CD4-positive, alpha-beta memory T cell (primary cell): Measurements from ENCODE around the gene EIF3L. TPM values are rescaled to one million over a fixed set of nuclear protein-coding genes. Genes with fewer than 3 reads are reported as not detected.

Experiments used
- CTCF ChIA-PET: fragments of 350-600 bp; sonication (Branson Sonifier 250); formaldehyde crosslinking; loops from one replicate; lab custom pipeline; 2021; ENCODE audit warnings: inconsistent platforms; ENCODE audit not compliant: partially characterized antibody; lab: Charles Lee
- POLR2A ChIA-PET: fragments of 350-600 bp; sonication (Branson Sonifier 250); formaldehyde crosslinking; loops from one replicate; lab custom pipeline; 2021; ENCODE audit not compliant: partially characterized antibody; lab: Charles Lee
- DNase-seq, 5 donors: peaks; one replicate each; pipeline versions ENCODE4 v3.0.0 to v3.0.0-alpha.2; 2020 to 2022; ENCODE audit warnings: mixed read lengths in 1 of 5
- H3K27ac ChIP-seq: one replicate; pipeline ENCODE4 v1.7.0; 2013; ENCODE audit warnings: low read depth, low read length
- H3K27me3 ChIP-seq: 2 replicates; pipeline ENCODE4 v1.7.0; 2013; ENCODE audit warnings: mild to moderate bottlenecking, low read length, moderate library complexity; ENCODE audit not compliant: insufficient read depth
- H3K36me3 ChIP-seq: 2 replicates; pipeline ENCODE4 v1.7.0; 2013; ENCODE audit warnings: mild to moderate bottlenecking, low read length, moderate library complexity; ENCODE audit not compliant: insufficient read depth
- H3K4me1 ChIP-seq: 2 replicates; pipeline ENCODE4 v1.7.0; 2013; ENCODE audit warnings: mild to moderate bottlenecking, low read length, moderate library complexity; ENCODE audit not compliant: insufficient read depth
- H3K4me3 ChIP-seq, 2 donors: one replicate each; pipeline ENCODE4 v1.7.0; 2013; ENCODE audit warnings: low read length in 2 of 2, mild to moderate bottlenecking in 1 of 2
- H3K9me3 ChIP-seq, 2 donors: one replicate each; pipeline ENCODE4 v1.7.0; 2013; ENCODE audit warnings: low read length in 2 of 2, control low read depth in 1 of 2; ENCODE audit not compliant: control insufficient read depth in 1 of 2
- H3K27ac Mint-ChIP-seq, 7 donors: one replicate each; pipeline ENCODE4 v1.8.0; 2020 to 2021; ENCODE audit warnings: mixed read lengths in 7 of 7, mild to moderate bottlenecking in 6 of 7, inconsistent platforms in 3 of 7, moderate library complexity in 3 of 7
- H3K27me3 Mint-ChIP-seq, 2 donors: one replicate each; pipeline ENCODE4 v1.8.0; 2020 to 2021; ENCODE audit warnings: mixed read lengths in 2 of 2
- H3K36me3 Mint-ChIP-seq, 2 donors: one replicate each; pipeline ENCODE4 v1.8.0; 2020 to 2021; ENCODE audit warnings: mixed read lengths in 2 of 2, inconsistent platforms in 1 of 2, mild to moderate bottlenecking in 1 of 2
- H3K4me1 Mint-ChIP-seq, 4 donors: one replicate each; pipeline ENCODE4 v1.8.0; 2020 to 2021; ENCODE audit warnings: mixed read lengths in 4 of 4, mild to moderate bottlenecking in 1 of 4
- H3K4me3 Mint-ChIP-seq, 8 donors: one replicate each; pipeline ENCODE4 v1.8.0; 2020 to 2021; ENCODE audit warnings: mixed read lengths in 8 of 8, mild to moderate bottlenecking in 7 of 8, moderate library complexity in 6 of 8, inconsistent platforms in 3 of 8
- H3K9me3 Mint-ChIP-seq, 8 donors: one replicate each; pipeline ENCODE4 v1.8.0; 2020 to 2021; ENCODE audit warnings: mixed read lengths in 8 of 8, mild to moderate bottlenecking in 5 of 8, inconsistent platforms in 3 of 8, moderate library complexity in 1 of 8
- intact Hi-C: fragments of 100-400 bp; cut with micrococcal nuclease; formaldehyde crosslinking; loops from one replicate; pipeline ENCODE4 v1.15.1; 2023
- polyA plus RNA-seq, 2 donors: library from polyadenylated mRNA; unstranded; fragments of 300-500 nt; fragmentation: Illumina TruSeq; gene quantifications; one replicate each; pipeline ENCODE4 v1.2.3, GENCODE V29; 2021
- total RNA-seq, 2 experiments: library from RNA; stranded (reverse); gene quantifications; one replicate each; pipeline ENCODE4 v1.2.3, GENCODE V29; 2021

EIF3L gene
- total and polyA plus RNA-seq, 4 experiments from 2014 or later: 226 to 571 (median 457) TPM

GRCh38 chr22:37824674-37825641 is 24.3 kb upstream of the EIF3L start:
- Histone ChIP-seq H3K9me3 (no peaks in the 10 kb centered on the region), H3K4me1 (no peaks in the 10 kb centered on the region), H3K27ac (no peak overlapping the region), H3K27me3 (no peaks in the 10 kb centered on the region), H3K36me3 (no peaks in the 10 kb centered on the region), H3K4me3 (no peak overlapping the region)
- Mint-ChIP-seq H3K9me3 (no peaks in the 10 kb centered on the region), H3K4me3 (peak overlapping the region in 6 of 8 donors; percentile 10 to 63 (median 46)), H3K4me1 (peaks cover 0 to 13% (median 4%) of the 10 kb centered on the region in 4 donors), H3K27me3 (peaks cover 7% of the 10 kb centered on the region in 2 donors), H3K36me3 (peaks cover 3 to 4% of the 10 kb centered on the region in 2 donors), H3K27ac (no peak overlapping the region)
- intact Hi-C loops: no loop called here
- ChIA-PET CTCF (interaction anchor here (1.0 to 1.5 kb wide), 2 partner anchors 38 kb away, joined by 5 read pairs; no protein-coding TSS in a partner anchor), POLR2A (interaction anchor here (1.2 kb wide), 1 partner anchor 19 kb away, joined by 6 read pairs; the partner anchor contains the start of gene ANKRD54)
- DNase-seq: no peak

DNA sequence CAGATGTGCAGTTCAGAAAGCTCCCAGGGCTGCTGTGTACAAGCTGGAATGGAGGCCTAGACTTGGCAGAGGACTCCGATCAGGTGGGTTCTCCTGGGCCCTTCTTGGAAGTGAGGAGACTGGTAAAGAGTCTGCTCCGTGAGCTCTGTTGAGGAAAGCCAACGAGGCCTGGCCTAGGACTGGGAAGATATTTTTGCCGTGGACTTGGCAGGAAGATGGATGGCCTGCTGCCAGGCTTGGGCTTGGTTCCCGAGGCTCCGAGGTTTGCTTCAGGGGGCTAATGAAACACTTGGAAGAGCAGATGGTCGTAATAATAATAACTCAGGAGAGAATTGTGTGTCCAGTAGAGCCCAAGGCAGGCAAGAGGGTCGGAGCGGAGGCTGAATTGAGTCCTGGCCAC is 22.2 kb upstream of the EIF3L start:
- Mint-ChIP-seq H3K27ac (no peak overlapping the region), H3K4me1 (peaks cover 0 to 13% (median 4%) of the 10 kb centered on the region in 4 donors), H3K36me3 (peaks cover 7 to 20% of the 10 kb centered on the region in 2 donors), H3K4me3 (no peak overlapping the region), H3K27me3 (peaks cover under 1 to 3% of the 10 kb centered on the region in 2 donors), H3K9me3 (no peaks in the 10 kb centered on the region)
- H3K36me3 ChIP-seq: peaks cover 15% of the 10 kb centered on the region
- H3K27me3 ChIP-seq: no peaks in the 10 kb centered on the region
- ChIA-PET CTCF (no interaction called here), POLR2A (no interaction called here)
- H3K9me3 ChIP-seq: no peaks in the 10 kb centered on the region
- no peak overlapping the region for H3K4me3 ChIP-seq
- H3K27ac ChIP-seq: no peak overlapping the region
- intact Hi-C loops: no loop called here
- no peak for DNase-seq
- no peaks in the 10 kb centered on the region for H3K4me1 ChIP-seq

DNA sequence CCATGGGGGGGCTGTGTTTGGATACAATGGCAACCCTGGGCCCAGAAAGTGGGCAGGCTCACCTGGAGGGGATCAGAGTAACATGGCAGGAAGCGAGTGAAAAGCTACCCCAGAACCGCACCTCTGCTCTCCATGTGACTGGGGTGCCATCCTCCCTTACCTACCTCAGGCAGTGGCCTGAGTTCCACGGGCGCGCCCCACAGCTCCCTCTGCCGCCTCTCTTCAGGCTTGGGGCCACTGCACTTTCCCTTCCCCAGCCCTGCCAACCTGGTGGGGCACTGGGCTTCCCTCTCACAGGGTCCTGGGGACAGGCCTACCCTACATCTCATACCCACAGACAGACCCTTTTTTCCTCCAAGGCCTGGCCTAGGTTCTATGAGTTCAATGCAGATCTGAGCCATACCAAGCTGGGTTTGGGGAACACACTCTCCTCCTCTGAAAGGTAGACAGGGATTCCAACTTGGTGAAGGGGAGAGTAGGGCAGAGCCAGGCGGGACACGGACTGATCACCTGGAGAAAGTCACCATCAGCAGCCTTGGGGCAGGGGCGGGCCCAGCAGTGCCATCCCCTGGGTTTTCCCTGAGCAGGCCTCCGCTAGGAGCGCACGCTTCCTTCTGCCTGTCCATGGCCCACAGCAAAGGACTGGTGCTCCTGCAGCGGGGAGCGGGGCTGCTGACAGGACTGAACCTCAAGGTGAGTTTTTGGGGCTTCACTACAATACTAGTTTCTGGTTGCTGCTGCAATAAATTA is 19.0 kb upstream of the EIF3L start:
- ChIA-PET POLR2A (no interaction called here), CTCF (interaction anchor here (1.1 to 2.3 kb wide), 3 partner anchors 10 to 33 kb away, joined by 3 to 8 read pairs (median 4); no protein-coding TSS in a partner anchor)
- H3K4me3 Mint-ChIP-seq: no peak overlapping the region
- H3K4me1 Mint-ChIP-seq: peaks cover 0 to 5% (median 3%) of the 10 kb centered on the region in 4 donors
- H3K27me3 Mint-ChIP-seq: no peaks in the 10 kb centered on the region
- no peak overlapping the region for H3K27ac Mint-ChIP-seq
- H3K36me3 Mint-ChIP-seq: peaks cover 19 to 38% of the 10 kb centered on the region in 2 donors
- Histone ChIP-seq H3K9me3 (no peaks in the 10 kb centered on the region), H3K4me1 (no peaks in the 10 kb centered on the region), H3K36me3 (peaks cover 38% of the 10 kb centered on the region), H3K27ac (no peak overlapping the region), H3K27me3 (no peaks in the 10 kb centered on the region), H3K4me3 (no peak overlapping the region)
- no peaks in the 10 kb centered on the region for H3K9me3 Mint-ChIP-seq
- DNase-seq: no peak
- intact Hi-C loops: no loop called here

DNA sequence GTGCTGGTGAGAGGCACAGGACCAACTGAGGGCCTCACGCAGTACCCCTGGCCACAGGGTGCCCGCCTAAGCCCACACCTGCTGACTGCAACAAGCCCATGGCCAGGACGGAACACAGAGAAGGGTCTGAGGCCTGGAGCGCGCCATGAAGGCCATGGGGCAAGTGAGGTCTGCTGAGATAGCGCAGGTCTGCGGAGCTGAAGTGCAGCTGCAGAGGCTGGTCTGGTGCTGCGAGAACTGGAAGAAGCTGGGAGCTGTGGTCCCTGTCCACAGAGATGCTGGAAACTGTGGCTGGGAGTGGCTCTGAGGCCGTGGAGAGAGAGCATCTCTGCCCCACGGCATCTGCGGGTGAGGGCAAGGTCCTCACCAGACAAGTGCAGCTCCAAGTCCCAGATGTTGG is 17.7 kb upstream of the EIF3L start:
- Mint-ChIP-seq H3K27me3 (no peaks in the 10 kb centered on the region), H3K4me1 (peaks cover 0 to 3% (median 0%) of the 10 kb centered on the region in 4 donors), H3K36me3 (peaks cover 19 to 38% of the 10 kb centered on the region in 2 donors), H3K9me3 (no peaks in the 10 kb centered on the region), H3K4me3 (peak overlapping the region in 1 of 8 donors; percentile 10), H3K27ac (no peak overlapping the region)
- CTCF ChIA-PET: interaction anchor here (1.4 kb wide), 1 partner anchor 14 kb away, joined by 3 read pairs; no protein-coding TSS in a partner anchor
- Histone ChIP-seq H3K27ac (no peak overlapping the region), H3K36me3 (peaks cover 38% of the 10 kb centered on the region), H3K4me1 (no peaks in the 10 kb centered on the region), H3K4me3 (no peak overlapping the region), H3K27me3 (no peaks in the 10 kb centered on the region), H3K9me3 (no peaks in the 10 kb centered on the region)
- DNase-seq: no peak
- POLR2A ChIA-PET: no interaction called here
- intact Hi-C loops: no loop called here

GRCh38 chr22:37832022-37832857 is 17.0 kb upstream of the EIF3L start:
- Histone ChIP-seq H3K36me3 (peaks cover 42% of the 10 kb centered on the region), H3K27me3 (no peaks in the 10 kb centered on the region), H3K27ac (no peak overlapping the region), H3K4me3 (no peak overlapping the region), H3K4me1 (no peaks in the 10 kb centered on the region), H3K9me3 (no peaks in the 10 kb centered on the region)
- H3K9me3 Mint-ChIP-seq: no peaks in the 10 kb centered on the region
- intact Hi-C loops: no loop called here
- H3K4me3 Mint-ChIP-seq: no peak overlapping the region
- DNase-seq: no peak
- POLR2A ChIA-PET: no interaction called here
- peak overlapping the region in 1 of 7 donors; percentile 42 for H3K27ac Mint-ChIP-seq
- peaks cover 0 to 3% (median 0%) of the 10 kb centered on the region in 4 donors for H3K4me1 Mint-ChIP-seq
- peaks cover 19 to 43% of the 10 kb centered on the region in 2 donors for H3K36me3 Mint-ChIP-seq
- CTCF ChIA-PET: interaction anchor here (1.4 kb wide), 1 partner anchor 15 kb away, joined by 3 read pairs; no protein-coding TSS in a partner anchor
- no peaks in the 10 kb centered on the region for H3K27me3 Mint-ChIP-seq

DNA sequence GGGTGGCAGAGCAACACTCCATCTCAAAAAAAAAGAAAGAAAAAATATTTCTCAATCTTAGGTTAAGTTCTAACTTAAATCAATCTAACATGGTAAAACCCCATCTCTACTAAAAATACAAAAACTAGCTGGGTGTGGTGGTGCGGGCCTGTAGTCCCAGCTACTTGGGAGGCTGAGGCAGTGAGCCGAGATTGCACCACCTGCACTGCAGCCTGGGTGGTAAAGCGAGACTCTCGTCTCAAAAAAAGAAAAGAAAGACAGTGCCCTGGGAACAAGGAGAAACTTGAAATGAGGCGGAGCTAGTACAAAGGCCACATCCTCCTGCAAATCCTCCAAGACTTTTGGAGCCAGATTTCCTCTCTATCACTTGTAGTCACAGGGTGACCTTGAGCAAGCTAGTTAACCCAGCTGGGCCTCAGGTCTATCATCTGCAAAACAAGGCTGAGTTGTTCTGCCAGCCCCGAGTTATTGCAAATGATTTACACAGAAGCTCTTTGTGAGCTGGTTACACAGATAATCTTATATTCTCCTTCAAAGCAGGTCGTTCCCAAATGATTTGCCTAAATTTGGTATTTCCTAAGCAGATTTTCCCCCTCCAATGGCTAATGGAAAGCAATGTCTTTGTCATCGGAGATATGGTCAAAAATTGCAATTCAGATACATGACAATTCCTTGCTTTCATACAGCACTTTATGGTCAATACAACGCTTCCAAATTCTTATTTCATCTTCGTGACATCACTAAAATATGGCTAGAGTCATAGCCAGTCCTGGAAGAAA is 7.0 kb upstream of the EIF3L start:
- H3K27me3 ChIP-seq: no peaks in the 10 kb centered on the region
- H3K9me3 ChIP-seq: no peaks in the 10 kb centered on the region
- peaks cover 10 to 24% (median 14%) of the 10 kb centered on the region in 4 donors for H3K4me1 Mint-ChIP-seq
- ChIA-PET CTCF (interaction anchor here (1.7 kb wide), 1 partner anchor 24 kb away, joined by 9 read pairs; no protein-coding TSS in a partner anchor), POLR2A (interaction anchor here (2.3 kb wide), 1 partner anchor 24 kb away, joined by 13 read pairs; no protein-coding TSS in a partner anchor)
- no peaks in the 10 kb centered on the region for H3K27me3 Mint-ChIP-seq
- H3K4me3 Mint-ChIP-seq: peak overlapping the region in 7 of 8 donors; percentile 5 to 76 (median 71)
- H3K4me1 ChIP-seq: peaks cover 12% of the 10 kb centered on the region
- intact Hi-C loops: loop anchor here (5.0 to 10.0 kb wide), 2 partner anchors 35 to 207 kb away; partner anchors contain the start of genes GCAT and SH3BP1
- H3K36me3 ChIP-seq: peaks cover 15% of the 10 kb centered on the region
- peaks cover 8 to 16% of the 10 kb centered on the region in 2 donors for H3K36me3 Mint-ChIP-seq
- no peaks in the 10 kb centered on the region for H3K9me3 Mint-ChIP-seq
- peak overlapping the region; percentile 1 to 87 (median 8) for H3K27ac Mint-ChIP-seq
- no peak overlapping the region for H3K27ac ChIP-seq
- no peak overlapping the region for H3K4me3 ChIP-seq
- no peak for DNase-seq
